ENCODE results near the gene HELZ2.

The HELZ2 gene

DNA sequence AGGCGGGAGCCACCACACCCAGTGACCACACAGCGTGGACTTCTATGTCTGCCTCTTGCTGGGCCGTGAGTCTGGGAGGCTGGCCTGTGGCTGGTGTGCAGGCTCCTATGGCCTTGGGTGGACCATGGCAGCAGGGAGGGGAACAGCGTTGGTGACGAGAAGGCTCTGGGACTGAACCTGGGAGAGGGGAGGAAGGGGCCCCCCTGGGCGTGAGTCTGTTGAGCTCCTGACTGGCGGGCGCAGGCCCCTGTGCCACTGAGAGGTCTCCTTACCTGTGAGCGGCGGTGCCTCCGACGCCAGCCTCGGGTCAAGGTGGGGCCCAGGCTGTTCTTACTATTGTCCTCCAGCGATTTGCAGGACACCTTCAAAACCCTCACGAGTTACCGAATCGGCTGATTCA, 12.8 kb upstream of the HELZ2 start:
- TF ChIP-seq, protein P1, sequence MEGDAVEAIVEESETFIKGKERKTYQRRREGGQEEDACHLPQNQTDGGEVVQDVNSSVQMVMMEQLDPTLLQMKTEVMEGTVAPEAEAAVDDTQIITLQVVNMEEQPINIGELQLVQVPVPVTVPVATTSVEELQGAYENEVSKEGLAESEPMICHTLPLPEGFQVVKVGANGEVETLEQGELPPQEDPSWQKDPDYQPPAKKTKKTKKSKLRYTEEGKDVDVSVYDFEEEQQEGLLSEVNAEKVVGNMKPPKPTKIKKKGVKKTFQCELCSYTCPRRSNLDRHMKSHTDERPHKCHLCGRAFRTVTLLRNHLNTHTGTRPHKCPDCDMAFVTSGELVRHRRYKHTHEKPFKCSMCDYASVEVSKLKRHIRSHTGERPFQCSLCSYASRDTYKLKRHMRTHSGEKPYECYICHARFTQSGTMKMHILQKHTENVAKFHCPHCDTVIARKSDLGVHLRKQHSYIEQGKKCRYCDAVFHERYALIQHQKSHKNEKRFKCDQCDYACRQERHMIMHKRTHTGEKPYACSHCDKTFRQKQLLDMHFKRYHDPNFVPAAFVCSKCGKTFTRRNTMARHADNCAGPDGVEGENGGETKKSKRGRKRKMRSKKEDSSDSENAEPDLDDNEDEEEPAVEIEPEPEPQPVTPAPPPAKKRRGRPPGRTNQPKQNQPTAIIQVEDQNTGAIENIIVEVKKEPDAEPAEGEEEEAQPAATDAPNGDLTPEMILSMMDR (IDR thresholded peaks at IDR 0.05; ENCODE audit: low read depth, low read length), result no peak
- no peak overlapping the region for H3K4me3 ChIP-seq (ENCODE audit: low read depth, low read length)
- DNase-seq (ENCODE audit: low read depth, low spot score), result no peak
- in situ Hi-C loops (cut with HindIII; ENCODE audit: low sequenced_read_pairs), result no loop called here

DNA sequence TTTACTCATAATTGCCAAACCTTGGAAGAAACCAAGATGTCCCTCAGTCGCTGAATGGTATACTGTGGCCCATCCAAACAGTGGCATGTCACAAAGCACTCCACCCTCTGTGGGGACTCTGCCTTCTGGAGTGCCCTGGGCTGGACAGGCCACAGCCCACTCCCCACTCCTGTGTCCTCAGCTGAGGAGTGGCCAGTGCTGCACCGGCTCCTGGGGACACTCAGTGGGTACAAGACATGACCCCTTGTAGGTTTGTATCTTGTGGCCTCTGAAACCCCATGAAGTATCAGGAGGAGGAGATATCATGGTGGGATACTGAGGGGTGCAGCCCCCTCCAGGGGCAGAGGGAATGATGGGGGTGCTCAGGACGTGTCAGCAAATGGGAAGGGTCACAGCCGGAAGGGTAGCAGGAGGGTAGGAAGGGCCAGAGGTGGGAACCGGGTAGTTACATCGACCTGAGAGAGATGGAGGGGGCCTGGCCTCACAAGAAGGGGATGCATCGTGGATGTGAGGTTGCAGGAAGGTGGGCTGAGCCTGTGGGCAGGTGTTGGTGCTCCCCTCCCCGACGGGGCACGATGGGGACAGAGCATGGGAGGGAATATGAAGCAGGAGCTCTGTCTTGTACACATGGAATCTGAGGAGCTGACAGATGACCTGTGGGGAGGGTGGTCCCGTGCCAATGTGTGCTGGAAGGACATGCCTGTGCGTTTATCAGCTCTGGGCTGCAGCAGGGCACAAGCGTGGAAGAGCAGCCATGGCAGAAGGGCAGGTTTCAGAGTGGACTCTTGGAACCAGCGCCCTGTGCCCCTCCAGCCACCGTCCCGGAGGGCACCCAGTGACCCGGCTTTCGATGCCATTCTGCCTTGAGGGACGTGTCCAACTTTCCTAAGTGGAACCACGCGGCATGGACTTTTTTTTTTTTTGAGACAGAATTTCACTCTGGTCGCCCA, 11.9 kb upstream of the HELZ2 start:
- in situ Hi-C loops (cut with HindIII; ENCODE audit: low sequenced_read_pairs), result no loop called here
- H3K4me3 ChIP-seq (ENCODE audit: low read depth, low read length), result no peak overlapping the region
- DNase-seq (ENCODE audit: low read depth, low spot score), result no peak
- TF ChIP-seq, protein P1 (IDR thresholded peaks at IDR 0.05; ENCODE audit: low read depth, low read length), result no peak

DNA sequence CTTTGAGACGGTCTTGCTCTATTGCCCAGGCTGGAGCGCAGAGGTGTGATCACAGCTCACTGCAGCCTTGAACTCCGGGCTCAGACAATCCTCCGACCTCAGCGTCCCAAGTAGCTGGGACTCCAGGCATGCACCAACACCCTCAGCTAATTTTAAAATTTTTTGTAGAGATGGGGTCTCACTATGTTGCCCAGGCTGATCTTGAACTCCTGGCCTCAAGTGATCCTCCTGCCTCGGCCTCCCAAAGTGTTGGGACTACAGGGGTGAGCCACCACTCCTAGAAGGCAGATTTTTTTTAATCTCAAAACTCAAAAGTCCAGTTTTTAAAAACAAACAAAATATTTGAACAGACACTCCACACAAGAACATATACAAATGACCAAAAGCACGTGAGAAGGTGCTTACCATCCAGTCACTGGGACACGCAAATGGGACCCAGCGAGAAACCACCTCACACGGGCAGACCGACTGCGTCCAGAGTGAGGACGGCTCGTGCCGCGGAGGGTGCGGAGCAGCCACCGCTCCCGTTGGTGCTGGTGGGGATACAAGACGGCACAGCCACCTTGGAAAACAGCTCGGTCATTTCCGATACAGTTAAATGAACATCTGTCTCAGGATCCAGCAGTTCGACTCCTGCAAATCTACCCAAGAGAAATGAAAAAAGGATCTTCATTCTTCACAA, 8.5 kb upstream of the HELZ2 start:
- no peak overlapping the region for H3K4me3 ChIP-seq (ENCODE audit: low read depth, low read length)
- TF ChIP-seq, protein P1 (IDR thresholded peaks at IDR 0.05; ENCODE audit: low read depth, low read length), result no peak
- DNase-seq (ENCODE audit: low read depth, low spot score), result no peak
- in situ Hi-C loops (cut with HindIII; ENCODE audit: low sequenced_read_pairs), result no loop called here

DNA sequence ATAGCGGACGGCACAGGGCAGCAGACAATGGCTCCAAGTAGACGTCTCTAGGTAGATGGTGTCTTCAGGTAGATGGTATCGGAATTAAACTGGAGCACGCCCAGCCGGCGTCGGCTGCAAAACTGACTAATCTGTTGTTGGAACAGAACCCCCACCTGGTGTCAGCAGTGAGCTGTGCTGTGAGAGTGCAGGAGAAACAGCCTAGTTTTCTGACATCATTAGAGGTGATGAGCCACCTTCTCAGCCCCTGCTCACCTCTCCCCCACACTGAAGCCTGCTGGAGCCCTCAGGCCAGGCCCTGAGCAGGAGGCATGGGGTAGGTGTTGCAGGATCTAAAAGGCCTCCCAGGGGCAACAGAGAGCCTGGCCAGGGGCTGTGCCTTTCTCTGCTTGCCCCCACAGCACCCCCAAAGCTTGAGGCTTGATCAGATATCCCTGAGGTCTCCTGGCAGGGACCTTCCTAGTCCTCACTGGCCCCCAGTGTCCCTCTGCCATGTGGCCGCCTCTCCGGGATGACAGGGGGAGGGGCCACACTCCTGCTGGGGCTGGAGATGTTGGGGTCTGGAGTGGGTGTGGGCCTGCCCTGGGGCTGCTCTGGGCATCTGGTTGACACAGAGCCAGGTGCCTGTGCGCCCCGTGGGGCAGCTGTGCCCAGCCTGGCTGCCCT, 6.9 kb upstream of the HELZ2 start:
- peak; percentile 39 for DNase-seq (ENCODE audit: low read depth, low spot score)
- in situ Hi-C loops (cut with HindIII; ENCODE audit: low sequenced_read_pairs), result no loop called here
- no peak overlapping the region for H3K4me3 ChIP-seq (ENCODE audit: low read depth, low read length)
- TF ChIP-seq, protein P1 (IDR thresholded peaks at IDR 0.05; ENCODE audit: low read depth, low read length), result peak; percentile 63

DNA sequence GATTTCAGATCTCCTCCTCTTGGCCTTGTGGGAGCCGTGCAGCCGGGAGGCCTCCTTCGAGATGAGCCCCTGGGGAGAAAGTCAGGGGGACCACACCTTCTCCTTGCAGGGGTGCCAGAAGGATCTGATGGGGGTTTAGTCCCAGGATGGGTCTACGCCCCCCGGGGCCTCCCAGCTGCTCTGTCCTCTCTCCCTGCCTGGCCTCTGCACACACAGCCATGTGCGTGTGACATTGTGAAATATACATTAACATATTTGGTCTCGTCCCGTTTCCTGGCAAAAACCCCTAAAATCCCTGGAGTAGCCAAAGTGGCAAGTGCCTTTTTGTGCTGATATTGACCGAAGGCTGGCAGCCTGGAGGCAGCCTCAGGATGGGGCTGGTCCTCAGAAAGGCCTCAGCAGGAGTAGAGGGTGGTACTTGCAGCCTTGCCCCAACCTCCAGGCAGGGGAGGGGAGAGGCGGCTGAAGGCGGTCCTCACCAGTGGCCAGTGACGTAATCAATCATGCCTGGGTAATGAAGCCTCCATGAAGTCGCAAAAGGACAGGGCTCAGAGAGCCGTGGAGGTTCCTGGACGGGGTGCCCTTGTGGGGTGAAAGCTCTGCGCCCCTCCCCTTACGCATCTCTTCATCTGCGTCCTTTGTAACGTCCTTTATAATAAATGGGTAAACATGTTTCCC, 5.1 kb upstream of the HELZ2 start:
- DNase-seq (ENCODE audit: low read depth, low spot score), result no peak
- H3K4me3 ChIP-seq (ENCODE audit: low read depth, low read length), result no peak overlapping the region
- TF ChIP-seq, protein P1 (IDR thresholded peaks at IDR 0.05; ENCODE audit: low read depth, low read length), result no peak
- in situ Hi-C loops (cut with HindIII; ENCODE audit: low sequenced_read_pairs), result no loop called here
